SK-N-SH (cell line): ENCODE data around the gene AHNAK2. TPM values are rescaled to one million over a fixed set of nuclear protein-coding genes. Genes with fewer than 3 reads are reported as not detected.

ENCODE experiments used
- CTCF ChIA-PET: fragments of 300-600, 350-600 bp; formaldehyde crosslinking; extraction: SDS; loops from one replicate; lab custom pipeline; 2021; lab: Yijun Ruan, JAX
- POLR2A ChIA-PET: fragments of 350-600 bp; sonication (Branson Sonifier 250); formaldehyde crosslinking; extraction: SDS; loops from one replicate; lab custom pipeline; 2020; ENCODE audit warnings: antibody characterized with exemption, inconsistent platforms; lab: Yijun Ruan, JAX
- DNase-seq: peaks from one replicate; pipeline ENCODE4 v3.0.0; 2012
- H2AFZ ChIP-seq: fragments of 200-600 bp; sonication (generic); 2 replicates; pipeline ENCODE4 v1.8.1; 2016; ENCODE audit warnings: antibody characterized with exemption, mild to moderate bottlenecking, low read depth
- H3F3A ChIP-seq: fragments of 200-600 bp; sonication (generic); replicated peaks from 2 replicates; pipeline ENCODE3; 2016; ENCODE audit warnings: antibody characterized with exemption, mild to moderate bottlenecking; ENCODE audit not compliant: insufficient read depth
- H3K27ac ChIP-seq, 2 experiments: fragments of 200-500 bp in 1 of 2; fragments of 200-600 bp in 1 of 2; sonication (Bioruptor generic) in 1 of 2; sonication (generic), shearing (Covaris generic) in 1 of 2; 2 replicates each; pipeline versions ENCODE4 v1.5.1 to v1.6.1; 2014 to 2016; ENCODE audit warnings: low read depth in 2 of 2, inconsistent platforms in 1 of 2, low read length in 1 of 2, mild to moderate bottlenecking in 1 of 2, mixed read lengths in 1 of 2
- H3K27me3 ChIP-seq: fragments of 200-600 bp; sonication (generic), shearing (Covaris generic); 2 replicates; pipeline ENCODE4 v1.6.1; 2016; ENCODE audit warnings: mixed run types; ENCODE audit not compliant: insufficient read depth
- H3K36me3 ChIP-seq, 2 experiments: fragments of 200-500 bp in 1 of 2; fragments of 200-600 bp in 1 of 2; sonication (Bioruptor generic) in 1 of 2; sonication (generic) in 1 of 2; replicated peaks in 1 of 2; 2 replicates each; pipeline versions ENCODE3 to v1.5.1; 2014 to 2016; ENCODE audit warnings: low read length in 1 of 2, mild to moderate bottlenecking in 1 of 2; ENCODE audit not compliant: insufficient read depth in 2 of 2, control insufficient read depth in 1 of 2
- H3K4me1 ChIP-seq, 2 experiments: fragments of 200-500 bp in 1 of 2; fragments of 200-600 bp in 1 of 2; sonication (Bioruptor generic) in 1 of 2; sonication (generic), shearing (Covaris generic) in 1 of 2; 2 replicates each; pipeline versions ENCODE4 v1.5.1 to v1.6.1; 2014 to 2016; ENCODE audit warnings: low read depth in 1 of 2, low read length in 1 of 2, mixed run types in 1 of 2; ENCODE audit not compliant: insufficient read depth in 2 of 2, control insufficient read depth in 1 of 2
- H3K4me2 ChIP-seq: fragments of 200-600 bp; sonication (generic), shearing (Covaris generic); 2 replicates; pipeline ENCODE4 v1.6.1; 2017; ENCODE audit warnings: mixed run types
- H3K4me3 ChIP-seq, 2 experiments: fragments of 200-500 bp in 1 of 2; fragments of 200-600 bp in 1 of 2; sonication (Bioruptor generic) in 1 of 2; sonication (generic), shearing (Covaris generic) in 1 of 2; 2 replicates each; pipeline versions ENCODE4 v1.5.1 to v1.8.1; 2014 to 2016; ENCODE audit warnings: low read depth in 2 of 2, inconsistent platforms in 1 of 2, low read length in 1 of 2, mild to moderate bottlenecking in 1 of 2, mixed read lengths in 1 of 2, moderate library complexity in 1 of 2
- H3K79me2 ChIP-seq: fragments of 200-600 bp; sonication (generic); 2 replicates; pipeline ENCODE4 v1.8.1; 2017; ENCODE audit warnings: mild to moderate bottlenecking; ENCODE audit not compliant: insufficient read depth
- H3K9ac ChIP-seq: fragments of 200-600 bp; sonication (generic); 2 replicates; pipeline ENCODE4 v1.6.1; 2017; ENCODE audit warnings: mixed run types
- H3K9me2 ChIP-seq: fragments of 200-600 bp; sonication (generic); 2 replicates; pipeline ENCODE4 v1.6.1; 2017; ENCODE audit warnings: mixed run types
- H3K9me3 ChIP-seq: fragments of 200-600 bp; sonication (generic); 2 replicates; pipeline ENCODE4 v1.6.1; 2017; ENCODE audit warnings: mixed run types, mild to moderate bottlenecking, moderate library complexity
- H4K20me1 ChIP-seq: fragments of 200-600 bp; sonication (generic); 2 replicates; pipeline ENCODE4 v1.6.1; 2017; ENCODE audit warnings: mild to moderate bottlenecking, mixed run types; ENCODE audit not compliant: insufficient read depth
- CHD2 ChIP-seq: fragments of 150-350 bp; IDR thresholded peaks from 2 replicates; pipeline ENCODE4 v1.6.1; 2018; ENCODE audit warnings: low read length; ENCODE audit not compliant: partially characterized antibody
- ELF1 ChIP-seq: IDR thresholded peaks from 2 replicates; pipeline ENCODE4 v1.4.0; 2012
- EP300 ChIP-seq, 2 experiments: IDR thresholded peaks; 2 replicates each; pipeline versions ENCODE4 v1.4.0 to v1.6.1; 2012; ENCODE audit warnings: borderline replicate concordance in 1 of 2, low read depth in 1 of 2, low read length in 1 of 2
- FOSL2 ChIP-seq: IDR thresholded peaks from 2 replicates; pipeline ENCODE4 v1.4.0; 2012; ENCODE audit warnings: low read depth, mild to moderate bottlenecking, moderate library complexity, borderline replicate concordance
- FOXM1 ChIP-seq: IDR thresholded peaks from 2 replicates; pipeline ENCODE4 v1.4.0; 2012; ENCODE audit warnings: low read depth, mild to moderate bottlenecking
- GATA2 ChIP-seq: sonication (generic); formaldehyde crosslinking; IDR thresholded peaks from 2 replicates; pipeline ENCODE4 v1.5.0; 2020; ENCODE audit warnings: mild to moderate bottlenecking, missing genetic modification reagents
- MEF2A ChIP-seq: IDR thresholded peaks from 2 replicates; pipeline ENCODE4 v1.4.0; 2012; ENCODE audit warnings: low read depth, borderline replicate concordance
- RAD21 ChIP-seq: IDR thresholded peaks from 2 replicates; pipeline ENCODE4 v1.6.1; 2012; ENCODE audit warnings: mild to moderate bottlenecking, low read length
- SIN3A ChIP-seq: IDR thresholded peaks from 2 replicates; pipeline ENCODE4 v1.6.1; 2012; ENCODE audit warnings: low read depth, mild to moderate bottlenecking, low read length, moderate library complexity, borderline replicate concordance
- WGBS: methylation state at CpG from one replicate; pipeline ENCODE4 v1.1.6; 2017; ENCODE audit warnings: low lambda C conversion rate; 5-methylcytosine and 5-hydroxymethylcytosine counted together
- polyA plus RNA-seq, 3 experiments: library from polyadenylated mRNA; depleted of rRNA; stranded (reverse); fragments of >200 nt; gene quantifications; 2 replicates each; pipeline ENCODE4 v1.2.3, GENCODE V29; 2012
- TF ChIP-seq, protein P1 (sequence below): IDR thresholded peaks from 2 replicates; pipeline ENCODE4 v1.4.0; 2012; ENCODE audit warnings: low read depth, borderline replicate concordance
- TF ChIP-seq, protein P2 (sequence below): fragments of 150-350 bp; IDR thresholded peaks from 2 replicates; pipeline ENCODE4 v1.6.1; 2016; ENCODE audit warnings: mild to moderate bottlenecking, low read depth, low read length
- TF ChIP-seq, protein P3 (sequence below): IDR thresholded peaks from 2 replicates; pipeline ENCODE4 v1.4.0; 2012; ENCODE audit warnings: low read depth
- TF ChIP-seq, protein P4 (sequence below): fragments of 150-350 bp; IDR thresholded peaks from 2 replicates; pipeline ENCODE4 v1.6.1; 2017; ENCODE audit warnings: antibody characterized with exemption, low read length, low read depth, borderline replicate concordance

The AHNAK2 gene
- polyA plus RNA-seq, 1 of the 3 experiments (the other 2 are of a cell fraction): 33.5 TPM

DNA sequence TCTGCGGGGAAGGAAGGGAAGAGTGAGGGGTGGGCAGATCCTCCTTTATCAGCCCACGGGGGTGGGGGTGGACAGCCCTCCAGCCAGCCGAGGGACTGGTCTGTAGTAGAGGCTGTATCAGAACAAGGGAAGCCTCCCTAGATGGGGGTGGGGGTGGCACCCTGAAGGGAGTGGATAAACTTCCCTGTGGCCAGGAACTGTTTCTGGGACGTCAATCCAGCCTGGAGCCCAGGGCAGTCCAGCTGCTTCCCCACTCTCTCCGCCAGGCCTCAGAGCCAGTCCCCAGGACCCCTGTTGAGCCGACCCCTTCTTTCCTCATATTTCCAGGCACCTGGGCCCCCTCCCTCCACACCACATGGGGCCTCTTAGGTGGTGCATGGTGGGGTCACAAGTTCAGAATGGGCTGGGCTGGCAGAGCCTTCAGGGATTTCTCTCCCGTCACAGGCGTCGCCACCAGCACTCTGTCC is 46.8 kb downstream of the AHNAK2 start (continued):
- TF ChIP-seq, protein P1, sequence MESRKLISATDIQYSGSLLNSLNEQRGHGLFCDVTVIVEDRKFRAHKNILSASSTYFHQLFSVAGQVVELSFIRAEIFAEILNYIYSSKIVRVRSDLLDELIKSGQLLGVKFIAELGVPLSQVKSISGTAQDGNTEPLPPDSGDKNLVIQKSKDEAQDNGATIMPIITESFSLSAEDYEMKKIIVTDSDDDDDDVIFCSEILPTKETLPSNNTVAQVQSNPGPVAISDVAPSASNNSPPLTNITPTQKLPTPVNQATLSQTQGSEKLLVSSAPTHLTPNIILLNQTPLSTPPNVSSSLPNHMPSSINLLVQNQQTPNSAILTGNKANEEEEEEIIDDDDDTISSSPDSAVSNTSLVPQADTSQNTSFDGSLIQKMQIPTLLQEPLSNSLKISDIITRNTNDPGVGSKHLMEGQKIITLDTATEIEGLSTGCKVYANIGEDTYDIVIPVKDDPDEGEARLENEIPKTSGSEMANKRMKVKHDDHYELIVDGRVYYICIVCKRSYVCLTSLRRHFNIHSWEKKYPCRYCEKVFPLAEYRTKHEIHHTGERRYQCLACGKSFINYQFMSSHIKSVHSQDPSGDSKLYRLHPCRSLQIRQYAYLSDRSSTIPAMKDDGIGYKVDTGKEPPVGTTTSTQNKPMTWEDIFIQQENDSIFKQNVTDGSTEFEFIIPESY: no peak
- TF ChIP-seq MEF2A (no peak), FOSL2 (no peak), EP300 (IDR thresholded peaks at IDR 0.05; ENCODE audit: borderline replicate concordance in 1 of 2, low read depth in 1 of 2, low read length in 1 of 2) (no peak), RAD21 (no peak)
- TF ChIP-seq, protein P2, sequence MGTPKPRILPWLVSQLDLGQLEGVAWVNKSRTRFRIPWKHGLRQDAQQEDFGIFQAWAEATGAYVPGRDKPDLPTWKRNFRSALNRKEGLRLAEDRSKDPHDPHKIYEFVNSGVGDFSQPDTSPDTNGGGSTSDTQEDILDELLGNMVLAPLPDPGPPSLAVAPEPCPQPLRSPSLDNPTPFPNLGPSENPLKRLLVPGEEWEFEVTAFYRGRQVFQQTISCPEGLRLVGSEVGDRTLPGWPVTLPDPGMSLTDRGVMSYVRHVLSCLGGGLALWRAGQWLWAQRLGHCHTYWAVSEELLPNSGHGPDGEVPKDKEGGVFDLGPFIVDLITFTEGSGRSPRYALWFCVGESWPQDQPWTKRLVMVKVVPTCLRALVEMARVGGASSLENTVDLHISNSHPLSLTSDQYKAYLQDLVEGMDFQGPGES: no peak

DNA sequence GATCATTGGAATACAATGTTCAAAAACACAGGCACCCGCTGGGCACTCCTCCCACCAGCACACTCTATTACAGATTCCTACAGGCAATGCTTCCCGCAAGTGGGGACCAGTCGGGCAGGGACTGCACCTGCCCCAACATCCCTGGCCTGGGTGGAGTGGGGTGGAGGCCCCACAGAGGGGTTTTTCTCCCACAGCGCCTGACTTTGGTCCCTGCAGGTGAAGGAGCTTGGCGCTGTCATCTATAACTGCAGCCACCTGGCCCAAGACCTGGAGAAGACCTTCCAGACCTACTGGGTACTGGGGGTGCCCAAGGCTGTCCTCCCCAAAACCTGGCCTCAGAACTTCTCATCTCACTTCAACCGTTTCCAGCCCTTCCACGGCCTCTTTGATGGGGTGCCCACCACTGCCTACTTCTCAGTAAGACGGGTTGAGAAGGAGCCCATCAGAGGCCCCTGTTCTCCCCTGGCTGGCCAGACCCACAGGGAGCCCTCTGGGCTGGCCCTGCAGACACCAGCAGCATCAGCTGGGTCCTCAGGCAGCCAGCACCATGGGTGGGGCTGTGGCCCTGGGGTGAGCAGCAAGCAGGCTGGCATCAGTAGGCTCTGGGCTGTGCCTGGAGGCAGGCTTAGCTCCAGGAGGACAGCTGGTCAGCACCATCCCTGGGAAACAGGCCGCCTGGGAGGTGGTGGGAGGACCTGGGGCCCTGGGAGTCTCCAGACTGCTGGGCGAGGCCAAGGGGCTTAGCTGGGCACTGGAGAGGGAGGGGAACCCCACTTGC is 47.5 kb downstream of the AHNAK2 start:
- no peaks in the 10 kb centered on the region for H4K20me1 ChIP-seq
- no peak overlapping the region for H3K4me2 ChIP-seq
- H3K9ac ChIP-seq: no peak overlapping the region
- H2AFZ ChIP-seq: no peak overlapping the region
- no peak for TF ChIP-seq ELF1
- no peaks in the 10 kb centered on the region for H3K9me2 ChIP-seq
- no peak for DNase-seq
- POLR2A ChIA-PET: no interaction called here
- H3K27me3 ChIP-seq: no peaks in the 10 kb centered on the region
- no peak overlapping the region for H3K27ac ChIP-seq
- no peaks in the 10 kb centered on the region for H3F3A ChIP-seq
- H3K4me3 ChIP-seq: no peak overlapping the region
- 89% methylated on average over 8 of the region's 10 CpGs for WGBS
- H3K9me3 ChIP-seq: no peaks in the 10 kb centered on the region
- no peaks in the 10 kb centered on the region for H3K79me2 ChIP-seq
- H3K4me1 ChIP-seq: peaks cover 0 to 5% of the 10 kb centered on the region in 2 experiments; a peak in 1 of 4 replicates
- CTCF ChIA-PET: interaction anchor here (1.0 to 4.7 kb wide), 3 partner anchors 45 to 156 kb away, joined by 3 to 17 read pairs (median 3); no protein-coding TSS in a partner anchor
- H3K36me3 ChIP-seq: no peaks in the 10 kb centered on the region

DNA sequence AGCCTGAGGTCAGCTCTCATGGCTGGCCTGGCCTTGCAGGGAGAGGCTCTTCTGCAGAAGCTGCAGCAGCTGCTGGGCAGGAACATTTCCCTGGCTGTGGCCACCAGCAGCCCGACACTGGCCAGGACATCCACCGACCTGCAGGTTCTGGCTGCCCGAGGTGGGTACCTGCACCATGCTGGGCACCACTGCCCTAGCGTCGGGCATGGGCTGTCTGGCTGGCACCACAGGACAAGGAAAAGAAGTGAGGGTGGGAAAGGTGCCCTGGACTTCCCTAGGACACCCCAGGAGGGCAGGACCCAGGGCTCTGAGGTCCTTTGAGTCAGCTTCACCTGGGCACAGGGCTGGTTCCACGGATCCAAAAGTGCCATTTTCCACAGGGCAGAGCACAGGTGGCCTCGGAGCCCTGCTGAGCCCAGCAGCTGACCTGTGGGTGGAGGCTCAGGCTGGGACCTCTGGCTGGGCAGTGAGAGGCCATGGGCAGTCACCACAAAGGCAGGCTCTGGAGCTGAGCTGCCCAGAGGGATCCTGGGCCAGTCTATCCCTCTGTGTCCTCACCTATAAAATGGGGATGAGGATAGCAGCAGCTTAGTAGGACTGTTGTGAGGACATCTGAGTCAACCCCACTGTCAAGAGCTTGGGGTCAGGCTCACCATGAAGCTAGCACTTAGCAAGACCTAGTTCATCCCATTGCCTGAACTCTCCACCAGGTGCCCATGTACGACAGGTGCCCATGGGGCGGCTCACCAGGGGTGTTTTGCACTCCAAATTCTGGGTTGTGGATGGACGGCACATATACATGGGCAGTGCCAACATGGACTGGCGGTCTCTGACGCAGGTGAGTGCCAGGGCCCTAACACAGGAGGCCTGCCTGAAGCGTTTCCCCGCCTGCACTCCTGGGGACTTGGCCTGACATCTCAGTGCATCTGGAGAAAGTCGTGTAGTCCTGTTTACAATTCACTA is 48.6 kb downstream of the AHNAK2 start:
- 88% methylated on average over 6 of the region's 15 CpGs for WGBS
- DNase-seq: no peak
- Histone ChIP-seq H3F3A (no peaks in the 10 kb centered on the region), H3K9me2 (no peaks in the 10 kb centered on the region), H3K36me3 (no peaks in the 10 kb centered on the region), H3K9ac (no peak overlapping the region), H3K27ac (no peak overlapping the region), H3K4me2 (no peak overlapping the region), H3K4me3 (no peak overlapping the region), H3K9me3 (no peaks in the 10 kb centered on the region), H3K27me3 (no peaks in the 10 kb centered on the region), H3K4me1 (peaks cover 0 to 5% of the 10 kb centered on the region in 2 experiments; a peak in 1 of 4 replicates), H2AFZ (no peak overlapping the region), H4K20me1 (no peaks in the 10 kb centered on the region), H3K79me2 (no peaks in the 10 kb centered on the region)
- ChIA-PET CTCF (interaction anchor here (1.0 to 4.7 kb wide), 4 partner anchors 30 to 116 kb away, joined by 3 to 17 read pairs (median 6); no protein-coding TSS in a partner anchor), POLR2A (no interaction called here)
- no peak for TF ChIP-seq CHD2
- TF ChIP-seq FOXM1: no peak
- TF ChIP-seq SIN3A: no peak
- TF ChIP-seq, protein P3, sequence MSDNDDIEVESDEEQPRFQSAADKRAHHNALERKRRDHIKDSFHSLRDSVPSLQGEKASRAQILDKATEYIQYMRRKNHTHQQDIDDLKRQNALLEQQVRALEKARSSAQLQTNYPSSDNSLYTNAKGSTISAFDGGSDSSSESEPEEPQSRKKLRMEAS: no peak
- TF ChIP-seq, protein P4, sequence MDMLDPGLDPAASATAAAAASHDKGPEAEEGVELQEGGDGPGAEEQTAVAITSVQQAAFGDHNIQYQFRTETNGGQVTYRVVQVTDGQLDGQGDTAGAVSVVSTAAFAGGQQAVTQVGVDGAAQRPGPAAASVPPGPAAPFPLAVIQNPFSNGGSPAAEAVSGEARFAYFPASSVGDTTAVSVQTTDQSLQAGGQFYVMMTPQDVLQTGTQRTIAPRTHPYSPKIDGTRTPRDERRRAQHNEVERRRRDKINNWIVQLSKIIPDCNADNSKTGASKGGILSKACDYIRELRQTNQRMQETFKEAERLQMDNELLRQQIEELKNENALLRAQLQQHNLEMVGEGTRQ: no peak
- TF ChIP-seq, protein P2: no peak
- TF ChIP-seq GATA2 (CRISPR knock-in tag): no peak
